ENCODE measurements around the gene KRTAP5-6. TPM values are rescaled to one million over a fixed set of nuclear protein-coding genes. Genes with fewer than 3 reads are reported as not detected.

KRTAP5-6 gene
- total and polyA plus RNA-seq, 4 donors, result not detected

- DNase-seq (ENCODE audit: low read depth in 4 of 6, low spot score in 6 of 6), result peak; percentile 43 to 91 (median 60)
- H3K4me1 ChIP-seq (ENCODE audit: control insufficient read depth, insufficient read depth, low read length), result peaks cover 27% of the 10 kb centered on the region
- H3K4me3 ChIP-seq (ENCODE audit: low read depth, low read length), result no peak overlapping the region
- WGBS (ENCODE audit: insufficient coverage), result 31% methylated on average over 34 of the region's 34 CpGs
- no peak overlapping the region for H3K27ac ChIP-seq (ENCODE audit: low read depth, low read length)
- no peaks in the 10 kb centered on the region for H3K36me3 ChIP-seq (ENCODE audit: control insufficient read depth, insufficient read depth, low read length)
- H3K27me3 ChIP-seq (ENCODE audit: control insufficient read depth, insufficient read depth, low read length), result peaks cover 7% of the 10 kb centered on the region
- no peaks in the 10 kb centered on the region for H3K9me3 ChIP-seq (ENCODE audit: control insufficient read depth, insufficient read depth, low read length)
Measured at GRCh38 chr11:1652771-1653540, 44.0 kb upstream of the KRTAP5-6 start.

GRCh38 chr11:1653541-1654387, 43.2 kb upstream of the KRTAP5-6 start:
- 87% methylated on average over 12 of the region's 14 CpGs for WGBS (ENCODE audit: insufficient coverage)
- Histone ChIP-seq H3K27ac (ENCODE audit: low read depth, low read length) (no peak overlapping the region), H3K27me3 (ENCODE audit: control insufficient read depth, insufficient read depth, low read length) (peaks cover 7% of the 10 kb centered on the region), H3K36me3 (ENCODE audit: control insufficient read depth, insufficient read depth, low read length) (no peaks in the 10 kb centered on the region), H3K4me1 (ENCODE audit: control insufficient read depth, insufficient read depth, low read length) (peaks cover 27% of the 10 kb centered on the region), H3K4me3 (ENCODE audit: low read depth, low read length) (no peak overlapping the region), H3K9me3 (ENCODE audit: control insufficient read depth, insufficient read depth, low read length) (no peaks in the 10 kb centered on the region)
- DNase-seq (ENCODE audit: low read depth in 4 of 6, low spot score in 6 of 6), result no peak

- Histone ChIP-seq H3K27me3 (ENCODE audit: control insufficient read depth, insufficient read depth, low read length) (peaks cover 7% of the 10 kb centered on the region), H3K27ac (ENCODE audit: low read depth, low read length) (no peak overlapping the region), H3K9me3 (ENCODE audit: control insufficient read depth, insufficient read depth, low read length) (no peaks in the 10 kb centered on the region), H3K4me3 (ENCODE audit: low read depth, low read length) (no peak overlapping the region), H3K4me1 (ENCODE audit: control insufficient read depth, insufficient read depth, low read length) (peaks cover 27% of the 10 kb centered on the region), H3K36me3 (ENCODE audit: control insufficient read depth, insufficient read depth, low read length) (no peaks in the 10 kb centered on the region)
- 72% methylated on average over 15 of the region's 21 CpGs for WGBS (ENCODE audit: insufficient coverage)
- no peak for DNase-seq (ENCODE audit: low read depth in 4 of 6, low spot score in 6 of 6)
Measured at GRCh38 chr11:1654388-1655167, 42.4 kb upstream of the KRTAP5-6 start.

- WGBS (ENCODE audit: insufficient coverage), result 85% methylated on average over 24 of the region's 26 CpGs
Measured at GRCh38 chr11:1655168-1656060, 41.6 kb upstream of the KRTAP5-6 start.

GRCh38 chr11:1656061-1656441, 40.9 kb upstream of the KRTAP5-6 start:
- no peaks in the 10 kb centered on the region for H3K9me3 ChIP-seq (ENCODE audit: control insufficient read depth, insufficient read depth, low read length)
- peaks cover 33% of the 10 kb centered on the region for H3K4me1 ChIP-seq (ENCODE audit: control insufficient read depth, insufficient read depth, low read length)
- DNase-seq (ENCODE audit: low read depth in 4 of 6, low spot score in 6 of 6), result no peak
- 82% methylated on average over 8 of the region's 9 CpGs for WGBS (ENCODE audit: insufficient coverage)
- H3K36me3 ChIP-seq (ENCODE audit: control insufficient read depth, insufficient read depth, low read length), result no peaks in the 10 kb centered on the region
- H3K4me3 ChIP-seq (ENCODE audit: low read depth, low read length), result no peak overlapping the region
- H3K27ac ChIP-seq (ENCODE audit: low read depth, low read length), result no peak overlapping the region
- H3K27me3 ChIP-seq (ENCODE audit: control insufficient read depth, insufficient read depth, low read length), result peaks cover 2% of the 10 kb centered on the region

More at GRCh38 chr11:1655168-1656060, 41.6 kb upstream of the KRTAP5-6 start:
- Histone ChIP-seq H3K27me3 (ENCODE audit: control insufficient read depth, insufficient read depth, low read length) (peaks cover 3% of the 10 kb centered on the region), H3K4me1 (ENCODE audit: control insufficient read depth, insufficient read depth, low read length) (peaks cover 32% of the 10 kb centered on the region), H3K9me3 (ENCODE audit: control insufficient read depth, insufficient read depth, low read length) (no peaks in the 10 kb centered on the region), H3K4me3 (ENCODE audit: low read depth, low read length) (no peak overlapping the region), H3K27ac (ENCODE audit: low read depth, low read length) (no peak overlapping the region), H3K36me3 (ENCODE audit: control insufficient read depth, insufficient read depth, low read length) (no peaks in the 10 kb centered on the region)
- DNase-seq (ENCODE audit: low read depth in 4 of 6, low spot score in 6 of 6), result no peak

- H3K4me1 ChIP-seq (ENCODE audit: control insufficient read depth, insufficient read depth, low read length), result peaks cover 33% of the 10 kb centered on the region
- H3K27ac ChIP-seq (ENCODE audit: low read depth, low read length), result no peak overlapping the region
- 62% methylated on average over 7 of the region's 7 CpGs for WGBS (ENCODE audit: insufficient coverage)
- H3K4me3 ChIP-seq (ENCODE audit: low read depth, low read length), result no peak overlapping the region
- DNase-seq (ENCODE audit: low read depth in 4 of 6, low spot score in 6 of 6), result no peak
- no peaks in the 10 kb centered on the region for H3K9me3 ChIP-seq (ENCODE audit: control insufficient read depth, insufficient read depth, low read length)
- no peaks in the 10 kb centered on the region for H3K36me3 ChIP-seq (ENCODE audit: control insufficient read depth, insufficient read depth, low read length)
- peaks cover 2% of the 10 kb centered on the region for H3K27me3 ChIP-seq (ENCODE audit: control insufficient read depth, insufficient read depth, low read length)
Measured at GRCh38 chr11:1656670-1657069, 40.3 kb upstream of the KRTAP5-6 start.

- whole genome bisulfite sequencing (ENCODE audit: insufficient coverage), result 82% methylated on average over 4 of the region's 14 CpGs
- Histone ChIP-seq H3K27me3 (ENCODE audit: control insufficient read depth, insufficient read depth, low read length) (no peaks in the 10 kb centered on the region), H3K36me3 (ENCODE audit: control insufficient read depth, insufficient read depth, low read length) (no peaks in the 10 kb centered on the region), H3K4me3 (ENCODE audit: low read depth, low read length) (no peak overlapping the region), H3K9me3 (ENCODE audit: control insufficient read depth, insufficient read depth, low read length) (no peaks in the 10 kb centered on the region), H3K4me1 (ENCODE audit: control insufficient read depth, insufficient read depth, low read length) (peaks cover 16% of the 10 kb centered on the region), H3K27ac (ENCODE audit: low read depth, low read length) (no peak overlapping the region)
- DNase-seq (ENCODE audit: low read depth in 4 of 6, low spot score in 6 of 6), result no peak
Measured at GRCh38 chr11:1659506-1659905, 37.5 kb upstream of the KRTAP5-6 start.

GRCh38 chr11:1660111-1660867, 36.7 kb upstream of the KRTAP5-6 start:
- H3K4me3 ChIP-seq (ENCODE audit: low read depth, low read length), result no peak overlapping the region
- no peak for DNase-seq (ENCODE audit: low read depth in 4 of 6, low spot score in 6 of 6)
- peaks cover 8% of the 10 kb centered on the region for H3K4me1 ChIP-seq (ENCODE audit: control insufficient read depth, insufficient read depth, low read length)
- H3K27ac ChIP-seq (ENCODE audit: low read depth, low read length), result no peak overlapping the region
- WGBS (ENCODE audit: insufficient coverage), result 78% methylated on average over 23 of the region's 24 CpGs
- no peaks in the 10 kb centered on the region for H3K36me3 ChIP-seq (ENCODE audit: control insufficient read depth, insufficient read depth, low read length)
- no peaks in the 10 kb centered on the region for H3K9me3 ChIP-seq (ENCODE audit: control insufficient read depth, insufficient read depth, low read length)
- H3K27me3 ChIP-seq (ENCODE audit: control insufficient read depth, insufficient read depth, low read length), result no peaks in the 10 kb centered on the region

Measured in spinal cord (tissue), 10 donors.